MM.1S (cell line): ENCODE measurements around the gene F3.

Source experiments
- DNase-seq: peaks from one replicate; pipeline ENCODE4 v3.0.0-alpha.2; 2015
- H2AFZ ChIP-seq: fragments of 300-600 bp; sonication (generic); 2 replicates; pipeline ENCODE4 v1.6.0; 2016; ENCODE audit warnings: antibody characterized with exemption, low read length
- H3F3A ChIP-seq: fragments of 300-600 bp; sonication (generic); 2 replicates; pipeline ENCODE4 v1.6.1; 2016; ENCODE audit warnings: mild to moderate bottlenecking, antibody characterized with exemption, low read length, moderate library complexity, mixed read lengths; ENCODE audit not compliant: insufficient read depth
- H3K27ac ChIP-seq: fragments of 300-600 bp; sonication (generic); 2 replicates; pipeline ENCODE4 v1.5.1; 2016; ENCODE audit warnings: mild to moderate bottlenecking, low read length
- H3K27me3 ChIP-seq: fragments of 300-600 bp; sonication (generic); replicated peaks from 2 replicates; pipeline ENCODE4 v1.6.0; 2016; ENCODE audit warnings: low read length; ENCODE audit not compliant: insufficient read depth
- H3K36me3 ChIP-seq: fragments of 300-600 bp; sonication (generic); replicated peaks from 2 replicates; pipeline ENCODE4 v1.6.1; 2016; ENCODE audit warnings: mild to moderate bottlenecking, low read length, mixed read lengths; ENCODE audit not compliant: insufficient read depth
- H3K4me1 ChIP-seq: fragments of 300-600 bp; sonication (generic); 2 replicates; pipeline ENCODE4 v1.6.1; 2016; ENCODE audit warnings: low read length, mixed read lengths
- H3K4me2 ChIP-seq: fragments of 300-600 bp; sonication (generic); 2 replicates; pipeline ENCODE4 v1.6.0; 2016; ENCODE audit warnings: low read depth, low read length
- H3K4me3 ChIP-seq: fragments of 300-600 bp; sonication (generic); 2 replicates; pipeline ENCODE4 v1.5.1; 2016; ENCODE audit warnings: low read length, mixed read lengths
- H3K79me2 ChIP-seq: fragments of 300-600 bp; sonication (generic); 2 replicates; pipeline ENCODE4 v1.6.1; 2016; ENCODE audit warnings: mixed run types, low read length, mixed read lengths
- H3K9ac ChIP-seq: fragments of 300-600 bp; sonication (generic); 2 replicates; pipeline ENCODE4 v1.6.1; 2016; ENCODE audit warnings: low read length, mixed read lengths
- H3K9me2 ChIP-seq: fragments of 300-600 bp; sonication (generic); replicated peaks from 2 replicates; pipeline ENCODE4 v1.6.1; 2016; ENCODE audit warnings: mild to moderate bottlenecking, low read length, mixed read lengths; ENCODE audit not compliant: insufficient read depth
- H3K9me3 ChIP-seq: fragments of 300-600 bp; sonication (generic); replicated peaks from 2 replicates; pipeline ENCODE4 v1.6.1; 2016; ENCODE audit warnings: mild to moderate bottlenecking, low read length, mixed read lengths; ENCODE audit not compliant: insufficient read depth
- H4K20me1 ChIP-seq: fragments of 300-600 bp; sonication (generic); 2 replicates; pipeline ENCODE4 v1.6.1; 2016; ENCODE audit warnings: mild to moderate bottlenecking, low read length, moderate library complexity, mixed read lengths; ENCODE audit not compliant: insufficient read depth
- EZH2 ChIP-seq: fragments of 300-600 bp; sonication (generic); optimal IDR thresholded peaks from 2 replicates; pipeline ENCODE3; 2017; ENCODE audit warnings: low read depth, mild to moderate bottlenecking, antibody characterized with exemption, low read length, mixed read lengths
- EZH2phosphoT487 ChIP-seq: fragments of 300-600 bp; sonication (generic); IDR thresholded peaks from 2 replicates; pipeline ENCODE4 v1.6.1; 2018; ENCODE audit warnings: antibody characterized with exemption, low read length
- TF ChIP-seq, protein P1 (sequence below): fragments of 300-600 bp; sonication (generic); IDR thresholded peaks from 2 replicates; pipeline ENCODE4 v1.5.1; 2016; ENCODE audit warnings: antibody characterized with exemption, low read length, mixed read lengths

Gene F3

DNA sequence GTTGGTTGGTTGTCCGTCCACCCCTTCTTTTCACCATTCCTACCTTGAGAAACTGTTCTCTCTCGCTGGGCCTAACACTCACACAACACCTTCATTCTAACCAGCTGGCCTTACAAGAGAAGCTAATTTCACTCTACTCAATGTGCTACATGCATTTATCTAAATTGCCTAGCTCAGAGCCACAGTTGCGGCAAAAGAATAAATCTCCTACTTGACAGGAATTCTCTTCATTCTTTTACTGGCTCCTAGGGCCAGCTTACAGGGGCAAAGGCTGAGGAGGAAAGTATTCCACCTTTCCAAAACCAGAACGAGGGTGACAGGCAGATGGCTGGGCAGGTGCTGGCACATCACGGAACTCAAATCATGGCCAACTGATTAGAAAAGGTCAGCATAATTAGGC lies 6.5 kb downstream of the F3 start:
- H2AFZ ChIP-seq, result no peak overlapping the region
- TF ChIP-seq EZH2, result no peak
- no peak for TF ChIP-seq EZH2phosphoT487
- TF ChIP-seq, protein P1, sequence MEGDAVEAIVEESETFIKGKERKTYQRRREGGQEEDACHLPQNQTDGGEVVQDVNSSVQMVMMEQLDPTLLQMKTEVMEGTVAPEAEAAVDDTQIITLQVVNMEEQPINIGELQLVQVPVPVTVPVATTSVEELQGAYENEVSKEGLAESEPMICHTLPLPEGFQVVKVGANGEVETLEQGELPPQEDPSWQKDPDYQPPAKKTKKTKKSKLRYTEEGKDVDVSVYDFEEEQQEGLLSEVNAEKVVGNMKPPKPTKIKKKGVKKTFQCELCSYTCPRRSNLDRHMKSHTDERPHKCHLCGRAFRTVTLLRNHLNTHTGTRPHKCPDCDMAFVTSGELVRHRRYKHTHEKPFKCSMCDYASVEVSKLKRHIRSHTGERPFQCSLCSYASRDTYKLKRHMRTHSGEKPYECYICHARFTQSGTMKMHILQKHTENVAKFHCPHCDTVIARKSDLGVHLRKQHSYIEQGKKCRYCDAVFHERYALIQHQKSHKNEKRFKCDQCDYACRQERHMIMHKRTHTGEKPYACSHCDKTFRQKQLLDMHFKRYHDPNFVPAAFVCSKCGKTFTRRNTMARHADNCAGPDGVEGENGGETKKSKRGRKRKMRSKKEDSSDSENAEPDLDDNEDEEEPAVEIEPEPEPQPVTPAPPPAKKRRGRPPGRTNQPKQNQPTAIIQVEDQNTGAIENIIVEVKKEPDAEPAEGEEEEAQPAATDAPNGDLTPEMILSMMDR, result no peak
- H3K27me3 ChIP-seq, result no peaks in the 10 kb centered on the region
- H3K79me2 ChIP-seq, result no peaks in the 10 kb centered on the region
- no peaks in the 10 kb centered on the region for H3K9me3 ChIP-seq
- no peaks in the 10 kb centered on the region for H3F3A ChIP-seq
- H3K27ac ChIP-seq, result no peak overlapping the region
- no peaks in the 10 kb centered on the region for H3K36me3 ChIP-seq
- H3K4me3 ChIP-seq, result no peak overlapping the region
- no peaks in the 10 kb centered on the region for H3K4me1 ChIP-seq
- no peak for DNase-seq
- H3K4me2 ChIP-seq, result no peak overlapping the region
- no peak overlapping the region for H3K9ac ChIP-seq
- no peaks in the 10 kb centered on the region for H4K20me1 ChIP-seq
- no peaks in the 10 kb centered on the region for H3K9me2 ChIP-seq

DNA sequence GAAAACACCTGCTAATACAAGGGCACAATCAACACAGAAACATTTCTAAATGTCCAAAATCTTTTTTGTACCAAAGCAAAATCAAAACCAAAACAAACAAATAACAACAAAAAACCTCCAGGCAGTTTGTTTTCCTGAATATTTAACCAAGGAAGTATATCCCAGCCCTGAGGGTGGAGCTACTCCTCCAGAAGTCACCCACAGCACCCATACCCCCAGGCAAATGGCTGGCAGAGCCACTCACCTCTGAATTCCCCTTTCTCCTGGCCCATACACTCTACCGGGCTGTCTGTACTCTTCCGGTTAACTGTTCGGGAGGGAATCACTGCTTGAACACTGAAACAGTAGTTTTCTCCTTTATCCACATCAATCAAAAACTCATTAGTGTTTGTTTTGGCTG lies 9.5 kb downstream of the F3 start:
- TF ChIP-seq EZH2phosphoT487 (no peak), EZH2 (no peak)
- TF ChIP-seq, protein P1, result no peak
- H3F3A ChIP-seq, result no peaks in the 10 kb centered on the region

DNA sequence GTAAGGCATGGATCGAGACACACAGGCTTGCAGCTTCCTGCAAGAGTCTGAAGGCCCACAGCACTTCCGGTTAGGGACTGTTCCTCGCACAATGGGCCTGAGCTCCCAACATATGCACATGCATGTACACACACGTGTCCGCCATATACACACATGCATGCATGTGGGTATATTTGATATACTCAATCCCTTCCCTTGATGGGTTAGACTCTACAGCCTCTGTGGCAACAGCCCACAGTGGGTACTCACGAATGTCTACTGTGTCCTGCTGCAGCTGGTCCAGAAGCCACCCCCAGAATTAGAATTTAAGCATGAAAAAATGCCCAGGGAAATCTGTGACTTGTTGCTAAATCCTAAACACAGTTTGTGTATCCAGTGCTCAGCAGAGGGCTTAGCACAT lies 9.9 kb downstream of the F3 start:
- Histone ChIP-seq H3K27me3 (no peaks in the 10 kb centered on the region), H3K9me2 (no peaks in the 10 kb centered on the region), H3K4me2 (no peak overlapping the region), H2AFZ (no peak overlapping the region), H3K36me3 (no peaks in the 10 kb centered on the region), H3K27ac (no peak overlapping the region), H3K4me3 (no peak overlapping the region), H3K9me3 (no peaks in the 10 kb centered on the region), H3F3A (no peaks in the 10 kb centered on the region), H3K79me2 (no peaks in the 10 kb centered on the region), H3K4me1 (no peaks in the 10 kb centered on the region), H3K9ac (no peak overlapping the region), H4K20me1 (no peaks in the 10 kb centered on the region)
- no peak for DNase-seq
- TF ChIP-seq EZH2, result no peak
- no peak for TF ChIP-seq EZH2phosphoT487
- TF ChIP-seq, protein P1, result no peak

More for the DNA sequence above, 9.5 kb downstream of the F3 start:
- H4K20me1 ChIP-seq, result no peaks in the 10 kb centered on the region
- H3K4me3 ChIP-seq, result no peak overlapping the region
- no peak for DNase-seq
- no peaks in the 10 kb centered on the region for H3K9me2 ChIP-seq
- H3K4me1 ChIP-seq, result no peaks in the 10 kb centered on the region
- no peaks in the 10 kb centered on the region for H3K9me3 ChIP-seq
- no peak overlapping the region for H2AFZ ChIP-seq
- no peak overlapping the region for H3K27ac ChIP-seq
- no peak overlapping the region for H3K9ac ChIP-seq
- no peaks in the 10 kb centered on the region for H3K79me2 ChIP-seq
- H3K4me2 ChIP-seq, result no peak overlapping the region
- no peaks in the 10 kb centered on the region for H3K27me3 ChIP-seq
- no peaks in the 10 kb centered on the region for H3K36me3 ChIP-seq
